Cardiac muscle cell (in vitro differentiated cells and primary cell): Measurements from ENCODE around the gene TMEM176B. TPM values are rescaled to one million over a fixed set of nuclear protein-coding genes. Genes with fewer than 3 reads are reported as not detected.
"Not testable (repeated sequence)": the region's sequence is repeated elsewhere in the genome, so short reads cannot be mapped to it uniquely, and the experiment has no call there.

Source experiments
- DNase-seq, 2 donors: peaks; one replicate each; pipeline versions ENCODE4 v3.0.0 to v3.0.0-alpha.2; 2010 to 2017; ENCODE audit warnings: low read depth in 1 of 2, low spot score in 1 of 2
- H3K27ac ChIP-seq: fragments of 200-600 bp; sonication (generic); 2 replicates; pipeline ENCODE4 v1.5.1; 2016
- H3K27me3 ChIP-seq: fragments of 200-600 bp; sonication (generic); 2 replicates; pipeline ENCODE4 v1.6.0; 2016; ENCODE audit warnings: control low read depth
- H3K36me3 ChIP-seq: fragments of 200-600 bp; sonication (generic); 2 replicates; pipeline ENCODE4 v1.5.1; 2016; ENCODE audit warnings: control low read depth
- H3K4me1 ChIP-seq: fragments of 200-600 bp; sonication (generic); 2 replicates; pipeline ENCODE4 v1.8.1; 2017; ENCODE audit warnings: low read depth, mild to moderate bottlenecking, mixed run types
- H3K4me3 ChIP-seq: fragments of 200-600 bp; sonication (generic); 2 replicates; pipeline ENCODE4 v1.5.1; 2016; ENCODE audit warnings: mild to moderate bottlenecking
- H3K9me3 ChIP-seq: fragments of 200-600 bp; sonication (generic); 2 replicates; pipeline ENCODE4 v1.5.1; 2017; ENCODE audit warnings: low read depth, mild to moderate bottlenecking, control low read depth
- CTCF ChIP-seq: IDR thresholded peaks from 2 replicates; pipeline ENCODE4 v1.5.1; 2012; ENCODE audit warnings: low read depth, mild to moderate bottlenecking, low read length
- polyA plus RNA-seq: library from polyadenylated mRNA; unstranded; fragments of >200 nt; fragmentation: Nextera tagmentation; extraction: Ambion mirVana; gene quantifications from 2 replicates; pipeline ENCODE4 v1.2.1, GENCODE V29; 2016
- total RNA-seq: library from RNA; depleted of rRNA; stranded (reverse); fragments of >200 nt; gene quantifications from 2 replicates; pipeline ENCODE4 v1.2.3, GENCODE V29; 2016

The TMEM176B gene
- total and polyA plus RNA-seq, 2 experiments from 2014 or later: 30.6 to 41.8 TPM

GRCh38 chr7:150780292-150780691, 19.9 kb downstream of the TMEM176B start:
- Histone ChIP-seq H3K9me3 (no peaks in the 10 kb centered on the region), H3K27ac (no peak overlapping the region), H3K4me3 (no peak overlapping the region)

GRCh38 chr7:150778738-150779301, 21.3 kb downstream of the TMEM176B start:
- Histone ChIP-seq H3K4me3 (no peak overlapping the region), H3K4me1 (no peaks in the 10 kb centered on the region), H3K9me3 (no peaks in the 10 kb centered on the region), H3K27me3 (peaks cover 3% of the 10 kb centered on the region), H3K27ac (no peak overlapping the region), H3K36me3 (no peaks in the 10 kb centered on the region)
- TF ChIP-seq CTCF: peak; percentile 87
- peak; percentile 76 to 87 for DNase-seq

More at GRCh38 chr7:150780292-150780691, 19.9 kb downstream of the TMEM176B start:
- no peaks in the 10 kb centered on the region for H3K36me3 ChIP-seq
- H3K4me1 ChIP-seq: peaks cover 9% of the 10 kb centered on the region
- DNase-seq: no peak
- peaks cover 3% of the 10 kb centered on the region for H3K27me3 ChIP-seq
- TF ChIP-seq CTCF: no peak

- no peak for DNase-seq
- TF ChIP-seq CTCF: no peak
- Histone ChIP-seq H3K4me3 (no peak overlapping the region), H3K27ac (no peak overlapping the region), H3K36me3 (no peaks in the 10 kb centered on the region), H3K4me1 (no peaks in the 10 kb centered on the region), H3K27me3 (peaks cover 3% of the 10 kb centered on the region), H3K9me3 (no peaks in the 10 kb centered on the region)
Observed at GRCh38 chr7:150778014-150778737, 22.0 kb downstream of the TMEM176B start.

- H3K27me3 ChIP-seq, DNase-seq, H3K9me3 ChIP-seq, H3K4me3 ChIP-seq, H3K4me1 ChIP-seq, H3K36me3 ChIP-seq, H3K27ac ChIP-seq: not testable (repeated sequence)
Observed at GRCh38 chr7:150774131-150774530, 26.0 kb downstream of the TMEM176B start.

GRCh38 chr7:150769768-150770167, 30.4 kb downstream of the TMEM176B start:
- Histone ChIP-seq H3K9me3 (no peaks in the 10 kb centered on the region), H3K4me1 (no peaks in the 10 kb centered on the region), H3K27me3 (peaks cover 2% of the 10 kb centered on the region), H3K27ac (no peak overlapping the region), H3K4me3 (no peak overlapping the region), H3K36me3 (no peaks in the 10 kb centered on the region)
- DNase-seq: no peak
- TF ChIP-seq CTCF: no peak

- no peak for TF ChIP-seq CTCF
- H3K9me3 ChIP-seq: no peaks in the 10 kb centered on the region
Observed at GRCh38 chr7:150766334-150766709, 33.8 kb downstream of the TMEM176B start.

More at GRCh38 chr7:150766334-150766709, 33.8 kb downstream of the TMEM176B start:
- DNase-seq: no peak
- no peaks in the 10 kb centered on the region for H3K36me3 ChIP-seq
- peaks cover 2% of the 10 kb centered on the region for H3K27me3 ChIP-seq
- H3K4me1 ChIP-seq: no peaks in the 10 kb centered on the region
- no peak overlapping the region for H3K4me3 ChIP-seq
- no peak overlapping the region for H3K27ac ChIP-seq
